ENCODE results near the gene CCDC27.

DNA sequence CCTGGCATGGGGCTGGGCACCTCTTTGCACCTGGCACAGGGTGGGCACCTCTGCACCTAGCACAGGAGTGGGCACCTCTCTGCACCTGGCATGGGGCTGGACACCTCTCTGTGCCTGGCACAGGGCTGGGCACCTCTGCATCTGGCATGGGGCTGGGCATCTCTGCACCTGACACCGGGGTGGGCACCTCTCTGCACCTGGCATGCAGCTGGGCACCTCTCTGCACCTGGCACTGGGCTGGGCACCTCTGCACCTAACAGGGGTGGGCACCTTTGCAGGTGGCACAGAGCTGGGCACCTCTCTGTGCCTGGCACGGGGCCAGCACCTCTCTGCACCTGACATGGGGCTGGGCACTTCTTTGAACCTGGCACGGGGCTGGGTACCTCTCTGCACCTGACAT is 29.4 kb upstream of the CCDC27 start:
- TF ChIP-seq, protein P1, sequence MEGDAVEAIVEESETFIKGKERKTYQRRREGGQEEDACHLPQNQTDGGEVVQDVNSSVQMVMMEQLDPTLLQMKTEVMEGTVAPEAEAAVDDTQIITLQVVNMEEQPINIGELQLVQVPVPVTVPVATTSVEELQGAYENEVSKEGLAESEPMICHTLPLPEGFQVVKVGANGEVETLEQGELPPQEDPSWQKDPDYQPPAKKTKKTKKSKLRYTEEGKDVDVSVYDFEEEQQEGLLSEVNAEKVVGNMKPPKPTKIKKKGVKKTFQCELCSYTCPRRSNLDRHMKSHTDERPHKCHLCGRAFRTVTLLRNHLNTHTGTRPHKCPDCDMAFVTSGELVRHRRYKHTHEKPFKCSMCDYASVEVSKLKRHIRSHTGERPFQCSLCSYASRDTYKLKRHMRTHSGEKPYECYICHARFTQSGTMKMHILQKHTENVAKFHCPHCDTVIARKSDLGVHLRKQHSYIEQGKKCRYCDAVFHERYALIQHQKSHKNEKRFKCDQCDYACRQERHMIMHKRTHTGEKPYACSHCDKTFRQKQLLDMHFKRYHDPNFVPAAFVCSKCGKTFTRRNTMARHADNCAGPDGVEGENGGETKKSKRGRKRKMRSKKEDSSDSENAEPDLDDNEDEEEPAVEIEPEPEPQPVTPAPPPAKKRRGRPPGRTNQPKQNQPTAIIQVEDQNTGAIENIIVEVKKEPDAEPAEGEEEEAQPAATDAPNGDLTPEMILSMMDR (IDR thresholded peaks at IDR 0.05) = no peak
- TF ChIP-seq POLR2A (IDR thresholded peaks at IDR 0.05) = no peak

All from Peyer's patch (tissue), 4 donors.